Bronchial epithelial cell (primary cell): ENCODE data around the gene EFCAB6. TPM values are rescaled to one million over a fixed set of nuclear protein-coding genes. Genes with fewer than 3 reads are reported as not detected.

Source experiments
- DNase-seq: peaks from one replicate; pipeline ENCODE4 v3.0.0-alpha.2; 2010; ENCODE audit warnings: low read depth
- FAIRE-seq: peaks from 2 replicates; lab custom pipeline; 2011; peaks lifted over from hg19 to GRCh38; lab: Jason Lieb, UNC
- H3K27me3 ChIP-seq: 2 replicates; pipeline ENCODE4 v1.5.1; 2011; ENCODE audit warnings: low read length; ENCODE audit not compliant: control insufficient read depth, insufficient read depth
- H3K36me3 ChIP-seq: 2 replicates; pipeline ENCODE4 v1.5.1; 2011; ENCODE audit warnings: low read length; ENCODE audit not compliant: control insufficient read depth, insufficient read depth
- H3K4me3 ChIP-seq: 2 replicates; pipeline ENCODE4 v1.5.1; 2011; ENCODE audit warnings: mild to moderate bottlenecking, low read depth, low read length, control low read depth
- total RNA-seq: library from RNA; depleted of rRNA; stranded (reverse); fragments of >200 nt; gene quantifications from 2 replicates; pipeline ENCODE4 v1.2.1, GENCODE V29; 2014
- TF ChIP-seq, protein P1 (sequence below): IDR thresholded peaks from 2 replicates; pipeline ENCODE4 v1.5.1; 2011; ENCODE audit warnings: mild to moderate bottlenecking, moderate library complexity, low read length, control low read depth, inconsistent platforms; ENCODE audit not compliant: insufficient read depth, severe bottlenecking

The EFCAB6 gene
- total RNA-seq, 1 donor from 2014 or later = 0.26 TPM

DNA sequence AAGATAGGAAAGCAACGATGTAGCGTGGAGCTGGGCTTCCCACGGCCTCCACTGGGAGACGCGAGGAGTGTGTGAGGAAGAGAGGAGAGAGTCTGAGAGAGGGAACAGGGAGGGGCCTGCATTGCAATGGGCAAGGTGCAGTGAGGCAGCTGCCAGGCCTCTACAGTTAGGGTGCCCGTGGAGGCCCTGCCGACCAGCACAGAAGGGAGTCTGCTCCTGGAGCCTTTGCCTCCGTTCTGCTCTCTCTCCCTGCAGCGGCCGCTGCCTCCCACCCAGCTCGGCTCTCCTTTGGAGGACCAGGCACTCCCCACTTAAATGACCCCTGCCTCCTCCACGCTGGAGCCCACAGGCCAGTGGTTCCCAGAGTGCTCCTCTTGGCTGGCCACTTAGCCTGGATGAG, 181.7 kb downstream of the EFCAB6 start:
- Histone ChIP-seq H3K36me3 (no peaks in the 10 kb centered on the region), H3K27me3 (no peaks in the 10 kb centered on the region), H3K4me3 (no peak overlapping the region)
- DNase-seq (no peak), FAIRE-seq (no peak)
- TF ChIP-seq, protein P1, sequence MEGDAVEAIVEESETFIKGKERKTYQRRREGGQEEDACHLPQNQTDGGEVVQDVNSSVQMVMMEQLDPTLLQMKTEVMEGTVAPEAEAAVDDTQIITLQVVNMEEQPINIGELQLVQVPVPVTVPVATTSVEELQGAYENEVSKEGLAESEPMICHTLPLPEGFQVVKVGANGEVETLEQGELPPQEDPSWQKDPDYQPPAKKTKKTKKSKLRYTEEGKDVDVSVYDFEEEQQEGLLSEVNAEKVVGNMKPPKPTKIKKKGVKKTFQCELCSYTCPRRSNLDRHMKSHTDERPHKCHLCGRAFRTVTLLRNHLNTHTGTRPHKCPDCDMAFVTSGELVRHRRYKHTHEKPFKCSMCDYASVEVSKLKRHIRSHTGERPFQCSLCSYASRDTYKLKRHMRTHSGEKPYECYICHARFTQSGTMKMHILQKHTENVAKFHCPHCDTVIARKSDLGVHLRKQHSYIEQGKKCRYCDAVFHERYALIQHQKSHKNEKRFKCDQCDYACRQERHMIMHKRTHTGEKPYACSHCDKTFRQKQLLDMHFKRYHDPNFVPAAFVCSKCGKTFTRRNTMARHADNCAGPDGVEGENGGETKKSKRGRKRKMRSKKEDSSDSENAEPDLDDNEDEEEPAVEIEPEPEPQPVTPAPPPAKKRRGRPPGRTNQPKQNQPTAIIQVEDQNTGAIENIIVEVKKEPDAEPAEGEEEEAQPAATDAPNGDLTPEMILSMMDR = no peak

DNA sequence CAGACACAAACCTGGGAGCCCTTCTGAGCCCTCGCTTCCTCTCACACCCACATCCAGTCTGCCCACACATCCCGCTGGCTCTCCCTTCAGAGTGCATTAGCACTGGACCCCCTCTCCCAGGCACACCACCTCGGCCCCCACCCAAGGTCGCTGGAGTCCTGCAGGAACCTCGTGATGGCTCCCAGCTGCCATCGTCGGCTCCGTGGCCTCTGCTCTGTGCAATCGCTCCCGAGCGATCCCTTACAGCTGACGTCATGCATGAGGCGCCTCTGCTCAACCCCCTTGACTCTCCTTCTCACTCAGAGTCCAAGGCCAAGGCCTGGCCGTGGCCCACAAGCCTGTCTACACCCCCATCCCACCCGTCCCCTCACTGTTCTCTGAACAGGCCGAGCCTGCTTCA, 183.9 kb downstream of the EFCAB6 start:
- DNase-seq (no peak), FAIRE-seq (no peak)
- Histone ChIP-seq H3K36me3 (no peaks in the 10 kb centered on the region), H3K4me3 (no peak overlapping the region), H3K27me3 (no peaks in the 10 kb centered on the region)
- TF ChIP-seq, protein P1 = no peak

DNA sequence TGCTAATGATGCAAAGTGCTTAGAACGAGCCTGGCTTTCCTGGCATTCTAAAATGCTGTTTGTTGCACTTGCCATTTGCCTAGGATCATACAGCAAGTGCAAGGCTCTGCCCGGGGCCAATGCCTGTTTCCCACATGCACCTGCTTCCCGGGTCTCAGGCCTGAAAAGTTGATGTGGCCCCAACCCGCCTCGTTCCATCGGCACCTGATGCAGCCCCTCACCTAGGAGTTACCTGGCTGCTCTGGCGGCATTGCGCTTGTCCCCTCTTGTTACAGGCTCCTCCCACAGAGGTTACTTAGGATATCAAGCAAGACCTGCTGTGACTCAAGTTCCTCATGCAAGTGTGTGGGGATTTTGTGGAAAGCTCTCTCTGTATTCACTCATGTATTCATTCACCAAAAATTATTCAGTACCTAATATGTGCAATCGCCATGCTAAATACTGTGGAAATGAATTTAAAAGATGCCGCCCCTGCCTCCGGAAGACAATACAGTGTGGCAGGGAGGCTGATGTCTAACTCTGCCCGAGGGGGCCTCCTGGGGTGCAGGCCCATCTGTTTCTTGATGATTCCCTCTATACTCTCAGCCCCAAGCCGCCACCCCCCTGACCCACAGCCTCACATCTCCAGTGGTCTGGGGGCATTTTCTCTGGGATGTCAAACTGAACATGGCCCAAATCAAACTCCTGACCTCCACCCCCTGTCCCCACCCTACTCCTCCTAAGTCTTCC, 184.5 kb downstream of the EFCAB6 start:
- Histone ChIP-seq H3K27me3 (no peaks in the 10 kb centered on the region), H3K4me3 (no peak overlapping the region), H3K36me3 (no peaks in the 10 kb centered on the region)
- TF ChIP-seq, protein P1 = no peak
- DNase-seq = no peak
- no peak for FAIRE-seq

DNA sequence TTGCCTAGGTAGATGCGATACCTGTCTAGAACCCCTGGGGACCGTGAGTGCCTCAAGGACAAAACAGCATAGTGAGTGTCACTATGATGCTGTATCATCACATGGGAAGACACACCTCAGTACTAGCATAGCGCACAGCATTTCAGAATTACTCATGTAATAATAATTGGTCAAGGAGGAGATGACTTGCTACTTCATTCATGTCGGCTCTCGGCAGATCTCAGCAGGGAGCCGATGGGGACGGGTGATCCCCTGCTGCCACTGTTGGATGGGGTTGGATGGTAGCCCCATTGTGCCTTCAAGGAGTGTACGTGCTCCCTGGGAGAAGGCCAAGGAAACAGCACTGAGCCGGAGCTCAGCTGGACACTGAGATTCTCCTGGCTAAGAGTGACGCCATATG, 186.9 kb downstream of the EFCAB6 start:
- FAIRE-seq (no peak), DNase-seq (no peak)
- no peaks in the 10 kb centered on the region for H3K27me3 ChIP-seq
- H3K4me3 ChIP-seq = no peak overlapping the region
- no peaks in the 10 kb centered on the region for H3K36me3 ChIP-seq
- TF ChIP-seq, protein P1 = no peak

DNA sequence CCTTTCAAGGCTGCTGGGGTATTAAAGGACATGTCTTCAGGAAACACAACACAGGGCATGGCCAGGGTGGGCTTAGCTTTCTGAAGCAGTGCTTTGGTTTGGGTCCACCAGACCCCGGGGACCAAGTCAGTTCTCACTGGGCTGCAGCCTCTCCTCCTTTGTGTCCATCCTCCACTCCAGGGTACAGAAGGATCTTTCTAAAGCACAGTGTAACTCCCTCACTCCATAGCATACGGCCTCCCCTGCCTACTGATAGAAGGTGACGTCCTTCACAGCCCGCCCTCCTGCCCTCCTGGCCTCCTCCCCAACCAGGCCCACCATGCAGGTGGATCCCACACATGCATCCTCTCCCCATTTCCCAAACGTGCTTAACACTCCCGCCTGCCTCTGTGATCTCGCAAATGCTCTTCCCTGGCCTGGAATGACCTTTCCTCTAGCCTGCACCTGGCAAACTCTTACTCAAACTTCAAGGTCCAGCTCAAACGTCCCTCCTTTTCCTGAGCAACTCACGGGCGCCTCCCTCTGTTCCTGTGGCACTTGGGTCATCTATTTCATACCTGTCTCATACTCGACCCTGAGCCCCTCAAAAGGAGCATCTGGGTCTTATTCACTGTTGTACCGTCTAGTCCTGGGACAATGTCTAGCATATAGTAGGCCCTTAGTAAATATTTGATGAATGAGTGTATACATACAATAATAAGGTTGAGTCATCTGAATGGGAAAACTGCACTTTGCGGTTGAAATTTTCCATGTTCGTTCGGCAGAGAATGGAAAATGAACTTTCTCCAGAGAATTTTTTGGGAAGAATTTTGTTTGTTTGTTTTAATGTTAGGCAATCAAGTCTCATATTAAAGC, 187.7 kb downstream of the EFCAB6 start:
- no peaks in the 10 kb centered on the region for H3K27me3 ChIP-seq
- FAIRE-seq (peak; percentile 28), DNase-seq (peak; percentile 11)
- H3K4me3 ChIP-seq = no peak overlapping the region
- no peaks in the 10 kb centered on the region for H3K36me3 ChIP-seq
- TF ChIP-seq, protein P1 = no peak
